ENCODE results near the gene C1QTNF8.

Gene C1QTNF8

GRCh38 chr16:1108299-1109252 lies 12.5 kb upstream of the C1QTNF8 start:
- DNase-seq (ENCODE audit: low read depth) = no peak

DNA sequence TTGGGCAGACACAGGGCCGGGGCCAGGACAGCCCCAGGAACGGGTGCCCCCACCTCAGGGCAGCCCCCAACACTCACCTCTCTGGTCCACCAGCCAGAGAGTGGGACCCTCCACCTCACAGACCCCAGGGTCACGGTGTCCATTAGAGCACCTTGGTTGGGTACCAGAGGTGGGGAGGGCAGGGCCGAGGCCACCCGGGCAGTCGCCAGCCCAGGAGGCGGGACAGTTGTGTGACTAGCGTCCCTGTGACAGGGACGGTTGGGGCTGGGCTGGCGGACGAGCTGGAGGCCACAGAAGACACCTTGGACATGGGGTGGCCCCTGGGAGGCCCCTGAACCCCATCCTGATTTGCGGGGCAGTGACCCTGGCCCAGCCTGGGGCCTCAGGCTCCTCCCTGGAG lies 11.7 kb upstream of the C1QTNF8 start:
- no peak for DNase-seq (ENCODE audit: low read depth)

DNA sequence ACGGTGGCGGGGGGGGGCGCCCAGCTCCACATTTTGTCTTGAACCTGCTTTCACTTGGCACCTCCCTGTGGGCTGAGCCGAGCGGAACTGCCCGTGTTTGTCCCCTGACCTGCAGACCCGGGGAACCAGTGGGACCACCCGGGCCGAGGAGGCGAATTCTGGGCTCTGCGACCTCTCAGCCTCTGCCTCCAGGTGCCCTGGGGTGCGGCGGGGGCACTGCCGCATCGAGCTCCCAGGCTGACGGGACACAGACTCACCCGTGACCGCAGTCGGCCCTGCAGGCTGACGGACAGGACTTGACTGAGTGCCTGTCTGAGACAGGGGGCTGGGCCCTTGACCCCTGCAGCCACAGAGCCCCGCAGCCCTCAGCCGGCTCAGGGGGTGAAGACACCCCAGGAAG lies 11.1 kb upstream of the C1QTNF8 start:
- DNase-seq (ENCODE audit: low read depth) = no peak

GRCh38 chr16:1106659-1107058 lies 10.6 kb upstream of the C1QTNF8 start:
- no peak for DNase-seq (ENCODE audit: low read depth)

DNA sequence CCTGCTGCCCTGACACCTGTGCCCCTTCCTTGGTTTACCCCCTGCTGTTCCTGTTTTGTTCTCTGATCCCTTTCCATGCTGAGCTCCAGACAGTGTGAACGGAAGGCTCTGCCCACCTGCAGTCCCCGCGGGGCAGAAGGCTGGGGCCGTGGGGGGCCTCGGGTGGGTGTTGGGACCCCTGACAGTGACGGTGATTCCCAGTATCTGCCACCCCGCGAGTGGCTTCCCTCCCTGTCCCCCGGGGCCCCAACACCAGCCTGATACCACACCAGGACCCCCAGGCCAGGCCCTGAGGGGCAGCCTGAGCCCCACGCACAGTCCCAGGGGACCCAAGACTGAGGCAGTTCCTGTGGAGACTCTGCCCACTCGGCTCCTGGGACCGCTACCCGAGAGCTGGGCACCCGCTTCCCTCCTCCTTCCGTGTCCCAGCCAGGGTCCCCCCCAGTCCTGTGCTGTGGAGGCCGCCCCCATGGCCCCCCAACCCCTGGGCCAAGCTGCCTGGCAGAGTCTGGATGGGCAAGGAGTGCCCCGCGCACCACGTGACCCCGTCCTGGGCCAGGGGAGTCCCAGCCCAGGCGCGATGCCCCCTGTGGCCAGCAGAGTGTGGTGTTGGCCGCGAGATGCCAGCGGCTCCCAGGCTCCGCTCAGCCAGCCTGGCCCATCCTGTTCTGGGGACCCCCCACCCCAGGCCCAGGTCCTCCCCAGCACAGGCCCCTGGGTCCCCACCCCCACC lies 10.0 kb upstream of the C1QTNF8 start:
- DNase-seq (ENCODE audit: low read depth) = peak; percentile 27

- no peak for DNase-seq (ENCODE audit: low read depth)
Measured at GRCh38 chr16:1103636-1103980, 7.6 kb upstream of the C1QTNF8 start.

GRCh38 chr16:1102921-1103635 lies 7.0 kb upstream of the C1QTNF8 start:
- DNase-seq (ENCODE audit: low read depth) = no peak

DNA sequence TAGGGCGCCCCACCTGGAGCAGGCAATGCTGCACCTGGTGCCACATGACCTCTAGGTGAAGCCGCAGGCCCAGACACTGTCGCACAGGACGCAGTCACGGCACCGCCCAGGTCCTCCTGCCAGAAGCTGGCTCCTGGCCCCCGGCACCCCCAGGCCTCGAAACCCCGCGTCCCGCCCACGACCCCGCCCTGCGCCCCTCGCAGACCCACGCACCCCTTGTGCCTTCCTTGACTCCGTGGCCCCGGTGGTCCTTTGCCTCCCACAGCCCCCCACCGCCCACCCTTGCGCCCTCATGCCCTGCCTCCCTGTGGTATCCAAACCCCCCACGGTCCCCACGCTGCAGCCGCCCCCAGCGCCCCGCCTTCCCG lies 6.3 kb upstream of the C1QTNF8 start:
- DNase-seq (ENCODE audit: low read depth) = no peak

- DNase-seq (ENCODE audit: low read depth) = no peak
Measured at GRCh38 chr16:1101573-1102332, 5.7 kb upstream of the C1QTNF8 start.

DNA sequence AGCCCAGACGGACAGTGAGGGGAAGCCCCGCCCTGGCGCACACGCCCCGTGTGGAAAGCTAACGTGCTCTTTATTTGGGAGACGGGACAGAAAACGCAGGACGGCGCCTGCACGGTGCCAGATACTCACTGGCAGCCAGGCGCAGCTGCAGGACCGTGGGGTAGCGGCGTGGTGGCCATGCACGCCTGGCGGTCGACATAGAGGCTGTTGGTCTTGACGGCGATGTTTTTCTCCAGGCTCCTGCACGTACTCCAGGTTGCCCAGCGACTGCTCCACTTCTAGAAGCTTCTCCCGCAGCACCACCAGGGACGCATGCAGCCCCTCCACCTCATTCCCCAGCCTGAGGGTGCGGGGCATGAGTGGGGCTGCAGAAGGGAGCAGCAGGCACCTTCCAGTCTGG lies 5.1 kb upstream of the C1QTNF8 start:
- no peak for DNase-seq (ENCODE audit: low read depth)

GRCh38 chr16:1100084-1100800 lies 4.2 kb upstream of the C1QTNF8 start:
- DNase-seq (ENCODE audit: low read depth) = no peak

DNA sequence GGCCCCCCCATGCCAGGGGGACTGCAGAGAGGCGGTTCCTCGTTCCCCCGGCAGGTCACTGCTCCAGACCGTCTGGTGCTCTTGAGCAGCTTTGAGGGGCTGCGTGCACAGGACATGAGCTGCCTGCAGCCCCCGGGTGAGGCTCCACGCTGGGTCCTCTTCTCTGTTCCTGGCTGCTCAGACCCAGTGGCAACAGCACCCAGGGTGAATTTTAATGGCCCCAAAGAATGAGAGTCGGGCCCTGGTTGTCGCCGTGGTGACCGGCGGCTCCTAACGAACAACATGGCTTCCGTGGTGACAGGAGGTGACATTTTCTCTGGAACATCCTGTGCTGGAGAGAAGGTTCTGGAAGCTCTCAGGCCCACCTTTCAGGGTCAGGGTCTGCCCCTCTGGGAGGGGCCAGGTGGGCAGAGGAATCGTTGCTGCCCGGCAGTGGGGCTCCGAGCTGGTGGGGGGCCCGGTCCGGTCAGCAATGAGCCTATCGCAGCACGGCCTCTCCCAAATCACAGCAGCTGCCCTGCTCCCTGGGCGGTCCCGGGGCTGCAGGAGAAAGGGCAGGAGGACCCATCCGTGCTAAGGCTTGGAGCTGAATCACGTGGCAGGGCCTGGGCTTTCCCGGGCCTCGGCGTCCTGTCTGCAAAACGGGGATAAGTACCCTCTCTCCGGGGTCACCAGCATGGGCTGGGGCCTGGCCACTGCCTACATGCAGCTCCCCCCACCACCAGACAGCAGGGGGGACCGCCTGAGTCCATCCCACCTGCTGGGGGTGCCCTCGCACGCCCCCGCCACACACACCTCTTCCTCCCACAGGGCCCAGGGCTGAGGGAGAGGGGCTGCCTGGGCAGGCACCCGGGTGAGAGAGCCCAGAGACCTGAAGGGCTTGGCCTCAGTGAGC lies 3.4 kb upstream of the C1QTNF8 start:
- no peak for DNase-seq (ENCODE audit: low read depth)

GRCh38 chr16:1098266-1098991 lies 2.4 kb upstream of the C1QTNF8 start:
- no peak for DNase-seq (ENCODE audit: low read depth)

GRCh38 chr16:1097800-1098199 lies 1.8 kb upstream of the C1QTNF8 start:
- DNase-seq (ENCODE audit: low read depth) = no peak

- DNase-seq (ENCODE audit: low read depth) = no peak
Measured at GRCh38 chr16:1097156-1097555, 1.1 kb upstream of the C1QTNF8 start.

GRCh38 chr16:1095450-1096168 lies 435 bp downstream of the C1QTNF8 start:
- DNase-seq (ENCODE audit: low read depth) = no peak

DNA sequence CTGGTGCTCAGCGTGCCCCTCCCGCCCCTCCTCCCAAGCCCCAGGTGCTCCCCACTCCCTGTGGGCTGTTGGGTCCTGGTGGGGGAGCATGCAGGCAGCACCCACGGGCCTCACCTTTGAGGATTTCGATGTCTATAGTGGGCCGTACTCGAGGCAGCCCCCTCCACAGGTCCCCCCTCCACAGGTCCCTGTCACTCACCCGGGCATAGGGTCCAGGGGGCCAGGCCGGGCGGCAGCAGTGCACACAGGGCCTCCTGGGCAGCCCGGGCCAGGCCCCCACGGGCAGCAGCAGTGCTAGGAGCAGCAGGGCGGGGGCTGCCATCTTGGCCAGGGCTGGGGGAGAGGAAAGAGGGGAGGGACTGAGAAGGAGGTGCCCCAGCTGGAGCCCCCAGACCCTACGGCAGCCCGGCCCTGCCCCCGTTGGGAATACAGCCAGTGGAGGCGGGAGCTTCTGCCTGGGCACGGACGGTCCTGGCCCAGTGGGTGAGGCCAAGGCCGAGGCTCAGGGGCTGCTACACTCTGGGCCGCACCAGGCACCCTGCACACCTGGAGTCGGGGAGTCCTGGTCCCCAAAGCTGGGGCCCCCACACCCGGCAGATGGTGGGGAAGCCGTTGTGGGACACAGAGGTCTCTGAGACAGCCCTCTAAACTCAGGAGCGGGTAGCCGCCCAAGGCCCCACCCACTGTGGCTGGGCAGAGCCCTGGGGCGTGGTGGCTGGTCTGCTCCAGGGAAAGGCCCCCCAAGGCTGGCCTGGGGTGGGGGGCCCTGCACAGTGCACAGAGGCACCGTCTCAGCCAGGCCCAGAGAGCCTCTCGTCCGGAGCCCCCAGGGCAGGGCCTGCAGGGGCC lies 1.2 kb downstream of the C1QTNF8 start:
- DNase-seq (ENCODE audit: low read depth) = no peak

DNA sequence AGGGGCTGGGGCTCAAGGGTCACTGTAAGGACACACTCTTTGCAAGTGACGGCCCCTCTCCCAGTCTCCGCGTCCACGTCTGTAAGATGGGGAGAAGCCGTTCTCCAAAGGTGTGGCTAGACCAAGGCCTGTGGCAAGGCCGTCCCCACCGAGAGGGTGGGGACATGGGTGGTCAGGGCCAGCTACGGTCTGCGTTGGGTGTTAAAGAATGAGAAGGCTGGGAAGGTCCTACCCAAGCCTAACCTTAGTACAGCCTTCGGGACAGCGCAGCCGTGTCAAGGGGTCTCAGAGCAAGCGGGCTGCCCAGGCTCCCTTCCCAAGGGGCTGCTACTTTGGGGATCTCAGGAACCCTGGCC lies 1.9 kb downstream of the C1QTNF8 start:
- DNase-seq (ENCODE audit: low read depth) = no peak
